LNCaP clone FGC (cell line): Measurements from ENCODE around the gene KCNG2.

Source experiments
- DNase-seq: peaks from one replicate; pipeline ENCODE4 v3.0.0-alpha.2; 2011; ENCODE audit warnings: low read depth
- H3K4me3 ChIP-seq: 2 replicates; pipeline ENCODE4 v1.5.1; 2011; ENCODE audit warnings: mild to moderate bottlenecking, low read depth, low read length, control low read depth
- CTCF ChIP-seq: IDR thresholded peaks from 2 replicates; pipeline ENCODE4 v1.5.1; 2012; ENCODE audit warnings: mild to moderate bottlenecking; ENCODE audit not compliant: control insufficient read depth, insufficient read depth; ENCODE audit errors: extremely low read depth

Gene KCNG2

GRCh38 chr18:79917853-79918614 is 120.3 kb downstream of the KCNG2 start:
- no peak overlapping the region for H3K4me3 ChIP-seq
- no peak for DNase-seq
- no peak for TF ChIP-seq CTCF

- no peak for DNase-seq
- TF ChIP-seq CTCF: no peak
Observed at GRCh38 chr18:79918615-79919011, 120.9 kb downstream of the KCNG2 start.

GRCh38 chr18:79919089-79919488 is 121.4 kb downstream of the KCNG2 start:
- DNase-seq: no peak
- H3K4me3 ChIP-seq: no peak overlapping the region
- no peak for TF ChIP-seq CTCF

More at GRCh38 chr18:79918615-79919011, 120.9 kb downstream of the KCNG2 start:
- no peak overlapping the region for H3K4me3 ChIP-seq

GRCh38 chr18:79921984-79922965 is 124.5 kb downstream of the KCNG2 start:
- H3K4me3 ChIP-seq: no peak overlapping the region
- DNase-seq: no peak
- no peak for TF ChIP-seq CTCF

GRCh38 chr18:79922971-79923411 is 125.3 kb downstream of the KCNG2 start:
- no peak for DNase-seq
- no peak overlapping the region for H3K4me3 ChIP-seq
- TF ChIP-seq CTCF: no peak

- no peak overlapping the region for H3K4me3 ChIP-seq
- no peak for TF ChIP-seq CTCF
- DNase-seq: no peak
Observed at GRCh38 chr18:79923896-79924585, 126.3 kb downstream of the KCNG2 start.
